OCI-LY3 (cell line): ENCODE measurements around the gene LENG8.

Experiments used
- H2AFZ ChIP-seq: fragments of 200-600, 300-600 bp; shearing (Covaris generic); 2 replicates; pipeline ENCODE4 v1.6.0; 2014; ENCODE audit warnings: antibody characterized with exemption, low read depth, low read length
- H3K27ac ChIP-seq: fragments of 200-600, 300-600 bp; sonication (generic); 2 replicates; pipeline ENCODE4 v1.5.1; 2014; ENCODE audit warnings: mild to moderate bottlenecking, low read length, moderate library complexity, mixed read lengths
- H3K27me3 ChIP-seq: fragments of 200-600, 300-600 bp; sonication (generic); 2 replicates; pipeline ENCODE4 v1.6.1; 2014; ENCODE audit warnings: low read depth, low read length, mixed read lengths
- H3K36me3 ChIP-seq: fragments of 200-600, 300-600 bp; sonication (generic); replicated peaks from 2 replicates; pipeline ENCODE3; 2014; ENCODE audit warnings: low read depth, low read length, mixed read lengths
- H3K4me1 ChIP-seq: fragments of 300-600, 200-600 bp; sonication (generic); 2 replicates; pipeline ENCODE4 v1.6.1; 2014; ENCODE audit warnings: low read length, mixed read lengths
- H3K4me2 ChIP-seq: fragments of 200-600, 300-600 bp; sonication (generic); 2 replicates; pipeline ENCODE4 v1.6.1; 2014; ENCODE audit warnings: low read length, mixed read lengths
- H3K4me3 ChIP-seq: fragments of 300-600, 200-600 bp; sonication (generic); 2 replicates; pipeline ENCODE4 v1.5.1; 2014; ENCODE audit warnings: antibody characterized with exemption, mild to moderate bottlenecking, low read length, moderate library complexity
- H3K79me2 ChIP-seq: fragments of 300-600, 200-600 bp; shearing (Covaris generic); 2 replicates; pipeline ENCODE4 v1.6.1; 2014; ENCODE audit warnings: mild to moderate bottlenecking, low read length, mixed read lengths
- H3K9ac ChIP-seq: fragments of 300-600, 200-600 bp; shearing (Covaris generic); 2 replicates; pipeline ENCODE4 v1.6.0; 2014; ENCODE audit warnings: mild to moderate bottlenecking, low read length, moderate library complexity
- H3K9me3 ChIP-seq: fragments of 200-600, 300-600 bp; shearing (Covaris generic); 2 replicates; pipeline ENCODE4 v1.6.1; 2014; ENCODE audit warnings: low read length, mixed read lengths; ENCODE audit not compliant: insufficient read depth
- H4K20me1 ChIP-seq: fragments of 200-600, 300-600 bp; sonication (generic); 2 replicates; pipeline ENCODE4 v1.6.1; 2016; ENCODE audit warnings: low read length, mixed read lengths; ENCODE audit not compliant: insufficient read depth
- CTCF ChIP-seq: fragments of 200-600, 300-600 bp; sonication (generic); IDR thresholded peaks from 2 replicates; pipeline ENCODE4 v1.5.1; 2014; ENCODE audit warnings: antibody characterized with exemption, low read length, low read depth
- EZH2phosphoT487 ChIP-seq: fragments of 200-600 bp; shearing (Covaris generic); IDR thresholded peaks from 2 replicates; pipeline ENCODE4 v1.6.1; 2018; ENCODE audit warnings: antibody characterized with exemption, mixed run types, low read depth

LENG8 gene

GRCh38 chr19:54428323-54429175 lies 20.4 kb upstream of the LENG8 start:
- no peaks in the 10 kb centered on the region for H3K79me2 ChIP-seq
- no peak overlapping the region for H3K9ac ChIP-seq
- H4K20me1 ChIP-seq = no peaks in the 10 kb centered on the region
- H2AFZ ChIP-seq = no peak overlapping the region
- no peak overlapping the region for H3K4me3 ChIP-seq
- no peaks in the 10 kb centered on the region for H3K9me3 ChIP-seq
- TF ChIP-seq EZH2phosphoT487 (no peak), CTCF (no peak)
- H3K36me3 ChIP-seq = no peaks in the 10 kb centered on the region
- no peak overlapping the region for H3K4me2 ChIP-seq
- peaks cover 16% of the 10 kb centered on the region; the same call in 1 of the 2 replicates for H3K27me3 ChIP-seq
- no peaks in the 10 kb centered on the region for H3K4me1 ChIP-seq
- H3K27ac ChIP-seq = no peak overlapping the region

GRCh38 chr19:54429176-54429495 lies 19.9 kb upstream of the LENG8 start:
- H3K4me3 ChIP-seq = no peak overlapping the region
- no peak overlapping the region for H2AFZ ChIP-seq
- no peaks in the 10 kb centered on the region for H3K36me3 ChIP-seq
- no peaks in the 10 kb centered on the region for H3K79me2 ChIP-seq
- H4K20me1 ChIP-seq = no peaks in the 10 kb centered on the region
- H3K9me3 ChIP-seq = no peaks in the 10 kb centered on the region
- no peak overlapping the region for H3K9ac ChIP-seq
- no peaks in the 10 kb centered on the region for H3K4me1 ChIP-seq
- H3K27ac ChIP-seq = no peak overlapping the region
- TF ChIP-seq EZH2phosphoT487 (no peak), CTCF (no peak)
- peaks cover 16% of the 10 kb centered on the region; the same call in 1 of the 2 replicates for H3K27me3 ChIP-seq
- no peak overlapping the region for H3K4me2 ChIP-seq

- H3K4me1 ChIP-seq = no peaks in the 10 kb centered on the region
- H3K4me2 ChIP-seq = no peak overlapping the region
- H3K4me3 ChIP-seq = no peak overlapping the region
- no peak overlapping the region for H3K27ac ChIP-seq
- TF ChIP-seq EZH2phosphoT487 (no peak), CTCF (no peak)
- peaks cover 16% of the 10 kb centered on the region; the same call in 1 of the 2 replicates for H3K27me3 ChIP-seq
- H3K9ac ChIP-seq = no peak overlapping the region
- H4K20me1 ChIP-seq = 0 out of 2 replicates have a peak, but pooled peaks cover under 1% of the 10 kb centered on the region
- no peaks in the 10 kb centered on the region for H3K79me2 ChIP-seq
- no peak overlapping the region for H2AFZ ChIP-seq
- no peaks in the 10 kb centered on the region for H3K36me3 ChIP-seq
- H3K9me3 ChIP-seq = no peaks in the 10 kb centered on the region
These were observed 19.3 kb upstream of the LENG8 start for GRCh38 chr19:54429545-54430227.

- Histone ChIP-seq H3K27ac (no peak overlapping the region), H2AFZ (no peak overlapping the region), H3K36me3 (no peaks in the 10 kb centered on the region), H3K4me1 (no peaks in the 10 kb centered on the region), H3K79me2 (no peaks in the 10 kb centered on the region), H3K27me3 (peaks cover 16% of the 10 kb centered on the region; the same call in 1 of the 2 replicates), H3K4me3 (peak overlapping the region; percentile 59), H3K9me3 (no peaks in the 10 kb centered on the region), H3K4me2 (peak overlapping the region; percentile 51), H4K20me1 (0 out of 2 replicates have a peak, but pooled peaks cover 4% of the 10 kb centered on the region), H3K9ac (no peak overlapping the region)
- TF ChIP-seq CTCF (peak; percentile 22), EZH2phosphoT487 (no peak)
These were observed 18.4 kb upstream of the LENG8 start for GRCh38 chr19:54430306-54431254.
